Activated CD4-positive, alpha-beta memory T cell treated with anti-CD3 and anti-CD28 coated beads for 36 hours (primary cell): Measurements from ENCODE around the gene PFDN1. TPM values are rescaled to one million over a fixed set of nuclear protein-coding genes. Genes with fewer than 3 reads are reported as not detected.
"Not testable (repeated sequence)": the region's sequence is repeated elsewhere in the genome, so short reads cannot be mapped to it uniquely, and the experiment has no call there.

Experiments used
- CTCF ChIA-PET: fragments of 350-600 bp; sonication (Branson Sonifier 250); formaldehyde crosslinking; loops from one replicate; lab custom pipeline; 2021; ENCODE audit warnings: antibody characterized with exemption, inconsistent platforms; lab: Charles Lee
- POLR2A ChIA-PET: fragments of 350-600 bp; sonication (Branson Sonifier 250); formaldehyde crosslinking; loops from one replicate; lab custom pipeline; 2021; ENCODE audit warnings: antibody characterized with exemption; lab: Charles Lee
- DNase-seq: peaks from one replicate; pipeline ENCODE4 v3.0.0-alpha.2; 2020
- H3K27ac Mint-ChIP-seq: one replicate; pipeline ENCODE4 v1.8.0; 2021; ENCODE audit warnings: mixed read lengths
- H3K27me3 Mint-ChIP-seq: one replicate; pipeline ENCODE4 v1.8.0; 2021; ENCODE audit warnings: mixed read lengths
- H3K36me3 Mint-ChIP-seq: one replicate; pipeline ENCODE4 v1.8.0; 2021; ENCODE audit warnings: mixed read lengths
- H3K4me1 Mint-ChIP-seq: one replicate; pipeline ENCODE4 v1.8.0; 2021; ENCODE audit warnings: low read depth, mixed read lengths
- H3K4me3 Mint-ChIP-seq: one replicate; pipeline ENCODE4 v1.8.0; 2021; ENCODE audit warnings: mild to moderate bottlenecking, mixed read lengths
- H3K9me3 Mint-ChIP-seq: one replicate; pipeline ENCODE4 v1.8.0; 2021; ENCODE audit warnings: mixed read lengths
- intact Hi-C: fragments of 100-400 bp; cut with micrococcal nuclease; formaldehyde crosslinking; loops from one replicate; pipeline ENCODE4 v1.15.1; 2023
- total RNA-seq, 2 experiments: library from RNA; stranded (reverse); gene quantifications; one replicate each; pipeline ENCODE4 v1.2.3, GENCODE V29; 2021

The PFDN1 gene
- total RNA-seq, 2 experiments from 2014 or later: 50.1 to 54.6 TPM

GRCh38 chr5:140205952-140206351 is 96.9 kb downstream of the PFDN1 start:
- intact Hi-C loops: no loop called here
- ChIA-PET POLR2A (no interaction called here), CTCF (interaction anchor here (1.4 kb wide), 1 partner anchor 146 kb away, joined by 6 read pairs; no protein-coding TSS in a partner anchor)
- H3K36me3 Mint-ChIP-seq: peaks cover 2% of the 10 kb centered on the region
- no peak overlapping the region for H3K4me3 Mint-ChIP-seq
- H3K27ac Mint-ChIP-seq: no peak overlapping the region
- H3K4me1 Mint-ChIP-seq: peaks cover 6% of the 10 kb centered on the region
- no peak for DNase-seq
- peaks cover 2% of the 10 kb centered on the region for H3K27me3 Mint-ChIP-seq
- no peaks in the 10 kb centered on the region for H3K9me3 Mint-ChIP-seq

GRCh38 chr5:140205216-140205615 is 97.7 kb downstream of the PFDN1 start:
- intact Hi-C loops: no loop called here
- peaks cover 2% of the 10 kb centered on the region for H3K27me3 Mint-ChIP-seq

DNA sequence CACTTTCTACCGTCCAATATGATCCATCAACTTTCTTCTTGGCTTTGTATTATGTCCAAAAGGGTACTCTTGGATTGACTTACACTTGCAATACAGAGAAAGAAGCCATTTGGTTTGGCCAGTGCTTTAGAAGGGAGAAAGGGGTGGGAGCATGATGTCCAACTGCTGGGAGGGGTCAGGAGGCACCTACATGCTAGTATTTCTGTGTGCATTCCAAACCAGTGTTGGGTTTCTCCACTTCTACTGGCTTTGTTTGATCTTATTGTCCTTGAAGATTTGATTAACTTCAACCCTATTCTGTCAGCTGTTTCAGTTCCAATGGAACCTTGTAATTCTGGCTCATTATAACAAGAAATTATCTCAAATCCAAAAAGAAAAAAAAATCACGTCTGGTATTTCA is 100.3 kb downstream of the PFDN1 start:
- intact Hi-C loops: no loop called here
- CTCF ChIA-PET: no interaction called here
- H3K27ac Mint-ChIP-seq: no peak overlapping the region

More at GRCh38 chr5:140205216-140205615, 97.7 kb downstream of the PFDN1 start:
- CTCF ChIA-PET: interaction anchor here (1.4 kb wide), 1 partner anchor 147 kb away, joined by 6 read pairs; no protein-coding TSS in a partner anchor
- peaks cover 6% of the 10 kb centered on the region for H3K4me1 Mint-ChIP-seq
- POLR2A ChIA-PET: no interaction called here
- H3K9me3 Mint-ChIP-seq: no peaks in the 10 kb centered on the region
- DNase-seq: no peak
- H3K36me3 Mint-ChIP-seq: peaks cover 2% of the 10 kb centered on the region
- H3K27ac Mint-ChIP-seq: no peak overlapping the region
- H3K4me3 Mint-ChIP-seq: no peak overlapping the region

DNA sequence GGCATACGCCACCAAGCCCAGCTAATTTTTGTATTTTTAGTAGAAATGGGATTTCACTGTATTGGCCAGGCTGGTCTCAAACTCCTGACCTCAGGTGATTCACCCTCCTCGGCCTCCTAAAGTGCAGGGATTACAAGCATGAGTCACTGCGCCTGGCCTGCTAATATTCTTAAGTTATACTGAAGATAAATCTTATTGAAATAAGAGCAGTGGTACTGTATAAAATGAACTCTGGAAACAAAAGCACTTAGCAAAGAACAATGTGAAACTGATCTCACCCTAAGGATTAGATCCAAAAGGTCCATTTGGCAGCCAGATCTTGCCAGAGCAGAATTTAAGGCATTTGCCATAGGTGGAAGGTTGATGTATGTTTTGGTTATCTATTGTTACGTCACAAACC is 100.8 kb downstream of the PFDN1 start:
- intact Hi-C loops: no loop called here
- ChIA-PET POLR2A (no interaction called here), CTCF (no interaction called here)
- Mint-ChIP-seq H3K9me3 (no peaks in the 10 kb centered on the region), H3K36me3 (peaks cover 3% of the 10 kb centered on the region), H3K4me3 (no peak overlapping the region), H3K4me1 (no peaks in the 10 kb centered on the region), H3K27me3 (peaks cover 2% of the 10 kb centered on the region), H3K27ac (no peak overlapping the region)
- DNase-seq: no peak

More for the DNA sequence above, 100.3 kb downstream of the PFDN1 start:
- Mint-ChIP-seq H3K9me3 (no peaks in the 10 kb centered on the region), H3K4me3 (no peak overlapping the region), H3K4me1 (peaks cover 4% of the 10 kb centered on the region), H3K27me3 (peaks cover 2% of the 10 kb centered on the region), H3K36me3 (peaks cover 3% of the 10 kb centered on the region)
- DNase-seq: no peak
- POLR2A ChIA-PET: no interaction called here

- H3K36me3 Mint-ChIP-seq, H3K4me3 Mint-ChIP-seq, H3K9me3 Mint-ChIP-seq, POLR2A ChIA-PET, intact Hi-C loops, H3K27me3 Mint-ChIP-seq, DNase-seq, H3K27ac Mint-ChIP-seq, H3K4me1 Mint-ChIP-seq: not testable (repeated sequence)
- CTCF ChIA-PET: interaction anchor here (0.6 kb wide), 1 partner anchor 521 kb away, joined by 3 read pairs; no protein-coding TSS in a partner anchor
Observed at GRCh38 chr5:140198915-140199314, 104.0 kb downstream of the PFDN1 start.

GRCh38 chr5:140197023-140197422 is 105.9 kb downstream of the PFDN1 start:
- intact Hi-C loops: no loop called here
- Mint-ChIP-seq H3K4me1 (no peaks in the 10 kb centered on the region), H3K27ac (no peak overlapping the region), H3K36me3 (peaks cover 3% of the 10 kb centered on the region), H3K9me3 (no peaks in the 10 kb centered on the region), H3K4me3 (no peak overlapping the region), H3K27me3 (no peaks in the 10 kb centered on the region)
- no peak for DNase-seq
- CTCF ChIA-PET: no interaction called here
- POLR2A ChIA-PET: no interaction called here

GRCh38 chr5:140196115-140196814 is 106.6 kb downstream of the PFDN1 start:
- Mint-ChIP-seq H3K36me3 (peaks cover 3% of the 10 kb centered on the region), H3K27me3 (no peaks in the 10 kb centered on the region), H3K4me3 (no peak overlapping the region), H3K27ac (no peak overlapping the region), H3K9me3 (no peaks in the 10 kb centered on the region), H3K4me1 (no peaks in the 10 kb centered on the region)
- DNase-seq: no peak
- POLR2A ChIA-PET: no interaction called here
- CTCF ChIA-PET: no interaction called here
- intact Hi-C loops: no loop called here

Other genes starting within 250 kb of the PFDN1 start
- 10 to 100 TPM; 12.0 to 12.3 TPM for gene PURA, start 189.0 kb downstream of the PFDN1 start, total RNA-seq
- gene IGIP, start 177.2 kb downstream of the PFDN1 start, total RNA-seq: 1 to 10 TPM; 2.2 to 2.3 TPM
- gene CYSTM1, start 127.9 kb downstream of the PFDN1 start, total RNA-seq: 10 to 100 TPM; 25.2 to 26.5 TPM
- 10 to 100 TPM; 21.5 to 23.5 TPM for gene HBEGF, start 43.5 kb upstream of the PFDN1 start, total RNA-seq
- gene SLC4A9, start 57.1 kb upstream of the PFDN1 start, total RNA-seq: under 1 TPM in 1 of 2 experiments, not detected in 1; 0.26 TPM
- 100 to 1,000 TPM; 102 to 105 TPM for gene ANKHD1, start 98.7 kb upstream of the PFDN1 start, total RNA-seq
- gene EIF4EBP3, start 244.6 kb upstream of the PFDN1 start, total RNA-seq: 10 to 100 TPM; 15.7 to 16.6 TPM